Fibroblast of lung (primary cell): Measurements from ENCODE around the gene PLA2G4C.

ENCODE experiments used
- EZH2 ChIP-seq: IDR thresholded peaks from 2 replicates; pipeline ENCODE4 v1.5.1; 2012; ENCODE audit warnings: low read length, control low read depth, mild to moderate bottlenecking; ENCODE audit errors: missing control alignments
- TF ChIP-seq, protein P1 (sequence below), 2 donors: IDR thresholded peaks in 1 of 2; conservative IDR thresholded peaks in 1 of 2; 1 replicate in 1 of 2; 2 replicates in 1 of 2; pipeline ENCODE4 v1.5.1; 2011 to 2012; ENCODE audit warnings: low read length in 2 of 2, control low read depth in 1 of 2, inconsistent platforms in 1 of 2, low read depth in 1 of 2, mild to moderate bottlenecking in 1 of 2

DNA sequence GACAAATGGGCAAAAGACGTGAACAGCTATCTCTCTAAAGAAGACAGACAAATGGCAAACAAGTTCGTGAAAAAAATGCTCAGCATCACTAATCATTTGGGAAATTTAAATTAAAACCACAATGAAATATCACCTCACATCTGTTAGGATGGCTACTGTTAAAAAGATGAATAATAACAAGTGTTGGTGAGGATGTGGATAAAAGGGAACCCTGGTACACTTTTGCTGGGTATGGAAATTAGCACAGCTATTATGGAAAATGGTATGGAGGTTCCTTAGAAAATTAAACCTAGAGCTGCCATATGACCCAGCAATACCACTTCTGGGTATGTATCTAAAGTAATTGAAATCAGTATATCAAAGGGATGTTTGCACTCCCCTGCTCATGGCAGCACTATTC lies 73.9 kb downstream of the PLA2G4C start:
- TF ChIP-seq, protein P1, sequence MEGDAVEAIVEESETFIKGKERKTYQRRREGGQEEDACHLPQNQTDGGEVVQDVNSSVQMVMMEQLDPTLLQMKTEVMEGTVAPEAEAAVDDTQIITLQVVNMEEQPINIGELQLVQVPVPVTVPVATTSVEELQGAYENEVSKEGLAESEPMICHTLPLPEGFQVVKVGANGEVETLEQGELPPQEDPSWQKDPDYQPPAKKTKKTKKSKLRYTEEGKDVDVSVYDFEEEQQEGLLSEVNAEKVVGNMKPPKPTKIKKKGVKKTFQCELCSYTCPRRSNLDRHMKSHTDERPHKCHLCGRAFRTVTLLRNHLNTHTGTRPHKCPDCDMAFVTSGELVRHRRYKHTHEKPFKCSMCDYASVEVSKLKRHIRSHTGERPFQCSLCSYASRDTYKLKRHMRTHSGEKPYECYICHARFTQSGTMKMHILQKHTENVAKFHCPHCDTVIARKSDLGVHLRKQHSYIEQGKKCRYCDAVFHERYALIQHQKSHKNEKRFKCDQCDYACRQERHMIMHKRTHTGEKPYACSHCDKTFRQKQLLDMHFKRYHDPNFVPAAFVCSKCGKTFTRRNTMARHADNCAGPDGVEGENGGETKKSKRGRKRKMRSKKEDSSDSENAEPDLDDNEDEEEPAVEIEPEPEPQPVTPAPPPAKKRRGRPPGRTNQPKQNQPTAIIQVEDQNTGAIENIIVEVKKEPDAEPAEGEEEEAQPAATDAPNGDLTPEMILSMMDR (conservative IDR thresholded peaks at IDR 0.05 in 1 of 2, IDR thresholded peaks at IDR 0.05 in 1 of 2; ENCODE audit: low read depth in 1 of 2, low read length in 2 of 2): no peak
- no peak for TF ChIP-seq EZH2
